ENCODE data around the gene ZNF500. TPM values are rescaled to one million over a fixed set of nuclear protein-coding genes. Genes with fewer than 3 reads are reported as not detected.

ZNF500 gene
- total RNA-seq, 1 experiment from 2014 or later: 29.2 TPM

- BruUV-seq (replicated peaks): no TSS peak
- H3K27me3 ChIP-seq (ENCODE audit: insufficient read depth, low read depth): no peaks in the 10 kb centered on the region
- H3K9me2 ChIP-seq (ENCODE audit: insufficient read depth): no peaks in the 10 kb centered on the region
- CTCF ChIA-PET: interaction anchor here (0.6 kb wide), 1 partner anchor 194 kb away, joined by 9 read pairs; no protein-coding TSS in a partner anchor
- no peaks in the 10 kb centered on the region for H3K79me2 ChIP-seq (ENCODE audit: low read depth)
- H3K4me3 ChIP-seq: no peak overlapping the region
- H3F3A ChIP-seq (ENCODE audit: insufficient read depth, low read depth): peaks cover 9% of the 10 kb centered on the region; the same call in 1 of the 2 replicates
- H4K20me1 ChIP-seq (ENCODE audit: insufficient read depth): no peaks in the 10 kb centered on the region
- H3K9me3 ChIP-seq (ENCODE audit: insufficient read depth, low read depth): no peaks in the 10 kb centered on the region
- no peak overlapping the region for H2AFZ ChIP-seq
- no peak for TF ChIP-seq EZH2 (IDR thresholded peaks at IDR 0.05; ENCODE audit: low read depth)
- TF ChIP-seq, protein P1, sequence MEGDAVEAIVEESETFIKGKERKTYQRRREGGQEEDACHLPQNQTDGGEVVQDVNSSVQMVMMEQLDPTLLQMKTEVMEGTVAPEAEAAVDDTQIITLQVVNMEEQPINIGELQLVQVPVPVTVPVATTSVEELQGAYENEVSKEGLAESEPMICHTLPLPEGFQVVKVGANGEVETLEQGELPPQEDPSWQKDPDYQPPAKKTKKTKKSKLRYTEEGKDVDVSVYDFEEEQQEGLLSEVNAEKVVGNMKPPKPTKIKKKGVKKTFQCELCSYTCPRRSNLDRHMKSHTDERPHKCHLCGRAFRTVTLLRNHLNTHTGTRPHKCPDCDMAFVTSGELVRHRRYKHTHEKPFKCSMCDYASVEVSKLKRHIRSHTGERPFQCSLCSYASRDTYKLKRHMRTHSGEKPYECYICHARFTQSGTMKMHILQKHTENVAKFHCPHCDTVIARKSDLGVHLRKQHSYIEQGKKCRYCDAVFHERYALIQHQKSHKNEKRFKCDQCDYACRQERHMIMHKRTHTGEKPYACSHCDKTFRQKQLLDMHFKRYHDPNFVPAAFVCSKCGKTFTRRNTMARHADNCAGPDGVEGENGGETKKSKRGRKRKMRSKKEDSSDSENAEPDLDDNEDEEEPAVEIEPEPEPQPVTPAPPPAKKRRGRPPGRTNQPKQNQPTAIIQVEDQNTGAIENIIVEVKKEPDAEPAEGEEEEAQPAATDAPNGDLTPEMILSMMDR (conservative IDR thresholded peaks at IDR 0.05): no peak
- no peak for DNase-seq
- no peak overlapping the region for H3K27ac ChIP-seq
- no peaks in the 10 kb centered on the region for H3K4me1 ChIP-seq (replicated peaks; ENCODE audit: insufficient read depth)
- intact Hi-C loops (cut with micrococcal nuclease; ENCODE audit: unreplicated experiment): no loop called here
- H3K36me3 ChIP-seq (ENCODE audit: low read depth): no peaks in the 10 kb centered on the region; the same call in 1 of the 2 replicates
- POLR2A ChIA-PET (ENCODE audit: unreplicated experiment): no interaction called here
- H3K4me2 ChIP-seq: no peak overlapping the region
These were observed 65.8 kb downstream of the ZNF500 start for GRCh38 chr16:4700997-4701743.

GRCh38 chr16:4700380-4700996 is 66.5 kb downstream of the ZNF500 start:
- Histone ChIP-seq H3K4me2 (no peak overlapping the region), H3F3A (ENCODE audit: insufficient read depth, low read depth) (peaks cover 9% of the 10 kb centered on the region; the same call in 1 of the 2 replicates), H3K9me2 (ENCODE audit: insufficient read depth) (no peaks in the 10 kb centered on the region), H3K27me3 (ENCODE audit: insufficient read depth, low read depth) (no peaks in the 10 kb centered on the region), H3K27ac (no peak overlapping the region), H3K4me1 (replicated peaks; ENCODE audit: insufficient read depth) (no peaks in the 10 kb centered on the region), H2AFZ (no peak overlapping the region), H3K4me3 (no peak overlapping the region), H4K20me1 (ENCODE audit: insufficient read depth) (no peaks in the 10 kb centered on the region), H3K79me2 (ENCODE audit: low read depth) (no peaks in the 10 kb centered on the region), H3K9me3 (ENCODE audit: insufficient read depth, low read depth) (no peaks in the 10 kb centered on the region), H3K36me3 (ENCODE audit: low read depth) (no peaks in the 10 kb centered on the region; the same call in 1 of the 2 replicates)
- no peak for DNase-seq
- intact Hi-C loops (cut with micrococcal nuclease; ENCODE audit: unreplicated experiment): no loop called here
- ChIA-PET POLR2A (ENCODE audit: unreplicated experiment) (no interaction called here), CTCF (interaction anchor here (0.6 kb wide), 1 partner anchor 194 kb away, joined by 9 read pairs; no protein-coding TSS in a partner anchor)
- BruUV-seq (replicated peaks): no TSS peak
- TF ChIP-seq, protein P1 (conservative IDR thresholded peaks at IDR 0.05): no peak
- TF ChIP-seq EZH2 (IDR thresholded peaks at IDR 0.05; ENCODE audit: low read depth): no peak

GRCh38 chr16:4699046-4699556 is 67.9 kb downstream of the ZNF500 start:
- no peak overlapping the region for H3K4me2 ChIP-seq
- H3K27ac ChIP-seq: no peak overlapping the region
- H3F3A ChIP-seq (ENCODE audit: insufficient read depth, low read depth): peaks cover 9% of the 10 kb centered on the region; the same call in 1 of the 2 replicates
- H4K20me1 ChIP-seq (ENCODE audit: insufficient read depth): peaks cover 3% of the 10 kb centered on the region; the same call in 1 of the 2 replicates
- ChIA-PET CTCF (no interaction called here), POLR2A (ENCODE audit: unreplicated experiment) (no interaction called here)
- H3K79me2 ChIP-seq (ENCODE audit: low read depth): no peaks in the 10 kb centered on the region
- peaks cover 5% of the 10 kb centered on the region; the same call in 1 of the 2 replicates for H3K4me1 ChIP-seq (replicated peaks; ENCODE audit: insufficient read depth)
- H3K36me3 ChIP-seq (ENCODE audit: low read depth): no peaks in the 10 kb centered on the region; the same call in 1 of the 2 replicates
- no peaks in the 10 kb centered on the region for H3K9me3 ChIP-seq (ENCODE audit: insufficient read depth, low read depth)
- DNase-seq: no peak
- intact Hi-C loops (cut with micrococcal nuclease; ENCODE audit: unreplicated experiment): no loop called here
- no TSS peak for BruUV-seq (replicated peaks)
- H3K9me2 ChIP-seq (ENCODE audit: insufficient read depth): no peaks in the 10 kb centered on the region
- no peak overlapping the region for H2AFZ ChIP-seq
- H3K27me3 ChIP-seq (ENCODE audit: insufficient read depth, low read depth): no peaks in the 10 kb centered on the region
- TF ChIP-seq EZH2 (IDR thresholded peaks at IDR 0.05; ENCODE audit: low read depth): no peak
- TF ChIP-seq, protein P1 (conservative IDR thresholded peaks at IDR 0.05): no peak
- no peak overlapping the region for H3K4me3 ChIP-seq
